SU-DHL-6 (cell line): ENCODE results near the gene NUP85.

Experiments
- EZH2phosphoT487 ChIP-seq: fragments of 200-600 bp; sonication (generic), shearing (Covaris generic); conservative IDR thresholded peaks from 2 replicates; pipeline ENCODE4 v1.6.1; 2018; ENCODE audit warnings: mild to moderate bottlenecking, antibody characterized with exemption, low read length, moderate library complexity, mixed read lengths
- TF ChIP-seq, protein P1 (sequence below): fragments of 200-600 bp; sonication (generic); IDR thresholded peaks from one replicate; pipeline ENCODE4 v1.5.1; 2017; ENCODE audit warnings: antibody characterized with exemption, mild to moderate bottlenecking, low read length, moderate library complexity; ENCODE audit not compliant: insufficient read depth, poor library complexity, severe bottlenecking

DNA sequence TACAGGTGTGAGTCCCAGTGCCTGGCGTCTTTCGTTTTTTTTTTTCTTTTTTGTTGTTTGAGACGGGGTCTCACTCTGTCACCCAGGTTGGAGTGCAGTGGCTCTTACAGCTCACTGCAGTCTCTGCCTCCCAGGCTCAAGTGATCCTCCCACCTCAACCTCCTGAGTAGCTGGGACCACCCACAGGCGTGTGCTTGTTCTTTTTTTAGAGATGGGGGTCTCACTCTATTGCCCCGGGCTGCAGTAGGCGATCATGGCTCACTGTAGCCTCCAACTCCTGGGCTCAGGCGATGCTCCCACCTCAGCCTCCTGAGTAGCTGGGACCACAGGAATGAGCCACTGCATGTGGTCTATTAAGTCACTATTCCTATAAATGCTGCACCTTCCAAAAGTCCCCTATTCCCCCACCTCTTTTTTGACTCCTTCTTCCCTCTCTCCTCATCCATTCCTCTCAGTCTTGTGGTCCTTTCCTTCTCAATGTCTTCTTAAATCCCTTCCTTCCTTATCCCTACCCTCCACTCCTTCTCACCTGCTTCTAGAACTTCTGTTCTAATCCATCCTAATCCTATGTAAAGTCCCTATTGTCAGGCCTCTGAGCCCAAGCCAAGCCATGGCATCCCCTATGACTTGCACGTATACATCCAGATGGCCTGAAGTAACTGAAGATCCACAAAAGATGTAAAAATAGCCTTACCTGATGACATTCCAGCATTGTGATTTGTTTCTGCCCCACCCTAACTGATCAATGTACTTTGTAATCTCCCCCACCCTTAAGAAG is 46.7 kb downstream of the NUP85 start:
- TF ChIP-seq, protein P1, sequence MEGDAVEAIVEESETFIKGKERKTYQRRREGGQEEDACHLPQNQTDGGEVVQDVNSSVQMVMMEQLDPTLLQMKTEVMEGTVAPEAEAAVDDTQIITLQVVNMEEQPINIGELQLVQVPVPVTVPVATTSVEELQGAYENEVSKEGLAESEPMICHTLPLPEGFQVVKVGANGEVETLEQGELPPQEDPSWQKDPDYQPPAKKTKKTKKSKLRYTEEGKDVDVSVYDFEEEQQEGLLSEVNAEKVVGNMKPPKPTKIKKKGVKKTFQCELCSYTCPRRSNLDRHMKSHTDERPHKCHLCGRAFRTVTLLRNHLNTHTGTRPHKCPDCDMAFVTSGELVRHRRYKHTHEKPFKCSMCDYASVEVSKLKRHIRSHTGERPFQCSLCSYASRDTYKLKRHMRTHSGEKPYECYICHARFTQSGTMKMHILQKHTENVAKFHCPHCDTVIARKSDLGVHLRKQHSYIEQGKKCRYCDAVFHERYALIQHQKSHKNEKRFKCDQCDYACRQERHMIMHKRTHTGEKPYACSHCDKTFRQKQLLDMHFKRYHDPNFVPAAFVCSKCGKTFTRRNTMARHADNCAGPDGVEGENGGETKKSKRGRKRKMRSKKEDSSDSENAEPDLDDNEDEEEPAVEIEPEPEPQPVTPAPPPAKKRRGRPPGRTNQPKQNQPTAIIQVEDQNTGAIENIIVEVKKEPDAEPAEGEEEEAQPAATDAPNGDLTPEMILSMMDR: no peak
- TF ChIP-seq EZH2phosphoT487: no peak
